MM.1S (cell line): Measurements from ENCODE around the gene STXBP1.

Experiments
- EZH2 ChIP-seq: fragments of 300-600 bp; sonication (generic); optimal IDR thresholded peaks from 2 replicates; pipeline ENCODE3; 2017; ENCODE audit warnings: low read depth, mild to moderate bottlenecking, antibody characterized with exemption, low read length, mixed read lengths
- TF ChIP-seq, protein P1 (sequence below): fragments of 300-600 bp; sonication (generic); IDR thresholded peaks from 2 replicates; pipeline ENCODE4 v1.5.1; 2016; ENCODE audit warnings: antibody characterized with exemption, low read length, mixed read lengths

DNA sequence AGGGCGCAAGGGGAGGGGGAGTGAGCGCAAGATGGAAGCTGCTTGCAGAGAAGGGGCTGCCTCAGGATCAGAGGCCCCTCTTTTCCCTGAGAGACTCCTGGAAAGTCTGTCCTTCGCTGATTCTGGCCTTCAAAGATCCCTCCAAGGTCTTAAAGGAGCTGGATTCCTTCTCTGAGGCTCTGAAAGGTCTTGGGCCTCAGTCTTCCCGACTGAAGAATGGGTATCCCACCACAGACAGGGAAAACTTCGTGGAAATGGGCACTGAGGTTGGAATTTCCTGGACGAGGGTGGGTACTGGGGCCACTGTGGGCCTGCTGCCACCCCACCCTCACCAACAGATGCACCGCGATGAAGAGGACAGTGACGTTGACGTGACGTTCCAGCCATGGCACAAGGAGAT lies 100.3 kb downstream of the STXBP1 start:
- TF ChIP-seq EZH2, result no peak
- TF ChIP-seq, protein P1, sequence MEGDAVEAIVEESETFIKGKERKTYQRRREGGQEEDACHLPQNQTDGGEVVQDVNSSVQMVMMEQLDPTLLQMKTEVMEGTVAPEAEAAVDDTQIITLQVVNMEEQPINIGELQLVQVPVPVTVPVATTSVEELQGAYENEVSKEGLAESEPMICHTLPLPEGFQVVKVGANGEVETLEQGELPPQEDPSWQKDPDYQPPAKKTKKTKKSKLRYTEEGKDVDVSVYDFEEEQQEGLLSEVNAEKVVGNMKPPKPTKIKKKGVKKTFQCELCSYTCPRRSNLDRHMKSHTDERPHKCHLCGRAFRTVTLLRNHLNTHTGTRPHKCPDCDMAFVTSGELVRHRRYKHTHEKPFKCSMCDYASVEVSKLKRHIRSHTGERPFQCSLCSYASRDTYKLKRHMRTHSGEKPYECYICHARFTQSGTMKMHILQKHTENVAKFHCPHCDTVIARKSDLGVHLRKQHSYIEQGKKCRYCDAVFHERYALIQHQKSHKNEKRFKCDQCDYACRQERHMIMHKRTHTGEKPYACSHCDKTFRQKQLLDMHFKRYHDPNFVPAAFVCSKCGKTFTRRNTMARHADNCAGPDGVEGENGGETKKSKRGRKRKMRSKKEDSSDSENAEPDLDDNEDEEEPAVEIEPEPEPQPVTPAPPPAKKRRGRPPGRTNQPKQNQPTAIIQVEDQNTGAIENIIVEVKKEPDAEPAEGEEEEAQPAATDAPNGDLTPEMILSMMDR, result no peak
